Sigmoid colon (tissue), 7 donors: Measurements from ENCODE around the gene CHRM4. TPM values are rescaled to one million over a fixed set of nuclear protein-coding genes. Genes with fewer than 3 reads are reported as not detected.

ENCODE experiments used
- DNase-seq: peaks from one replicate; pipeline ENCODE4 v3.0.0-alpha.2; 2019
- H3K27ac ChIP-seq, 4 donors: fragments of 200-600 bp; sonication (generic); one replicate each; pipeline ENCODE4 v1.5.1; 2016 to 2019; ENCODE audit warnings: mild to moderate bottlenecking in 1 of 4
- H3K27me3 ChIP-seq, 3 donors: fragments of 200-600 bp; sonication (generic); one replicate each; pipeline ENCODE4 v1.5.1; 2019; ENCODE audit warnings: mild to moderate bottlenecking in 1 of 3
- H3K36me3 ChIP-seq, 4 donors: fragments of 200-600 bp; sonication (generic); one replicate each; pipeline ENCODE4 v1.5.1; 2016 to 2019
- H3K4me1 ChIP-seq, 4 donors: fragments of 200-600 bp; sonication (generic); one replicate each; pipeline ENCODE4 v1.5.1; 2017 to 2019
- H3K4me3 ChIP-seq, 4 donors: fragments of 200-600 bp; sonication (generic); one replicate each; pipeline ENCODE4 v1.5.1; 2017 to 2019; ENCODE audit warnings: mild to moderate bottlenecking in 2 of 4, moderate library complexity in 1 of 4
- H3K9me3 ChIP-seq, 4 donors: fragments of 200-600 bp in 3 of 4; sonication (generic) in 3 of 4; one replicate each; pipeline versions ENCODE4 v1.5.1 to v1.6.1; 2013 to 2019
- CTCF ChIP-seq, 4 experiments: fragments of 450-650 bp in 3 of 4; fragments of 200-600 bp in 1 of 4; IDR thresholded peaks; one replicate each; pipeline ENCODE4 v1.5.1; 2016 to 2019; ENCODE audit warnings: antibody characterized with exemption in 4 of 4, mild to moderate bottlenecking in 3 of 4, moderate library complexity in 2 of 4
- EP300 ChIP-seq, 4 donors: sonication (generic); formaldehyde crosslinking; IDR thresholded peaks; one replicate each; pipeline ENCODE4 v1.6.1; 2017; ENCODE audit warnings: antibody characterized with exemption in 4 of 4
- POLR2A ChIP-seq, 2 donors: fragments of 450-650 bp; IDR thresholded peaks; one replicate each; pipeline ENCODE4 v1.6.1; 2016; ENCODE audit warnings: antibody characterized with exemption in 2 of 2, mild to moderate bottlenecking in 2 of 2, moderate library complexity in 2 of 2
- POLR2AphosphoS5 ChIP-seq, 4 donors: sonication (generic); formaldehyde crosslinking; IDR thresholded peaks; one replicate each; pipeline ENCODE4 v1.6.1; 2017; ENCODE audit warnings: antibody characterized with exemption in 4 of 4
- WGBS, 2 donors: extraction: QIAGEN DNeasy Blood & Tissue Kit; methylation state at CpG; one replicate each; pipeline ENCODE4 v1.1.7; 2013; 5-methylcytosine and 5-hydroxymethylcytosine counted together
- intact Hi-C: fragments of 100-400 bp; cut with DNase I; formaldehyde crosslinking; loops from one replicate; pipeline ENCODE4 v1.15.1; 2023
- polyA plus RNA-seq, 3 donors: library from polyadenylated mRNA; stranded (reverse); fragments of 200-250 nt; gene quantifications; one replicate each; pipeline ENCODE4 v1.2.3, GENCODE V29; 2013
- total RNA-seq, 4 donors: library from RNA; depleted of rRNA; stranded (reverse); fragments of >200 nt; gene quantifications; one replicate each; pipeline ENCODE4 v1.1.0, GENCODE V29; 2016
- donor health status: healthy with polysubstance abuse.
- donor health status: Bipolar disorder and iron deficiency.
- donor health status: healthy.

Gene CHRM4
- total and polyA plus RNA-seq, 7 donors: 0.55 to 5.4 (median 2.9) TPM; not detected in 1

DNA sequence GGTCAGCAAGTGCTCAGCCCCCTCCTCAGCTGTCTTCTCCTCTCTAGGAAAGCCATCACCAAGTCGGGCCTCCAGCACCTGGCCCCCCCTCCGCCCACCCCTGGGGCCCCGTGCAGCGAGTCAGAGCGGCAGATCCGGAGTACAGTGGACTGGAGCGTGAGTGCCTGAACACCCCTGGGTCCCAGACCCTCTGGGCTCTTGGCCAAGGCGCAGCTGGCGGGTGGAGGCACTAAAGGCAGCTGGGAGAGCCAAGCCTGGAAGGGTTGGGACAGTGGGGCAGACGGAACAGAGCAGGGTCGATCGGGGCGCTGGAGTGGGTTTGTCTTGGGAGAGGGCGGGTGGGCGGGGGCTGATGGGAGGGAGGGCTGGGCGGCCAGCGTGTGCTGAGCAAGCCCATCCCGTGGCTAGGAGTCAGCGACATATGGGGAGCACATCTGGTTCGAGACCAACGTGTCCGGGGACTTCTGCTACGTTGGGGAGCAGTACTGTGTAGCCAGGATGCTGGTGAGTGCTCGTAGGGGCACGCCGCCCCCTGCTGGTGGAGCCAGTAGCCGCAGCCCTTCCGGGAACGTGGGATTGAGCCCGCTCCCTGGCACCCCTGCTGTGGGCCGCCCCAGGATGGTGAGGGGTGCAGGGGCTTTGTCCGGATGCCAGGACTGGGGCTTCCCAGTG is 24.2 kb downstream of the CHRM4 start:
- H3K4me1 ChIP-seq: peaks cover 0 to 30% (median 25%) of the 10 kb centered on the region in 4 donors
- DNase-seq: peak; percentile 86
- peaks cover 2 to 38% (median 16%) of the 10 kb centered on the region in 4 donors for H3K36me3 ChIP-seq
- H3K9me3 ChIP-seq: no peaks in the 10 kb centered on the region
- TF ChIP-seq POLR2AphosphoS5 (IDR thresholded peaks at IDR 0.05) (peak in 1 of 4 donors; percentile 15), EP300 (IDR thresholded peaks at IDR 0.05) (no peak), CTCF (IDR thresholded peaks at IDR 0.05) (peak; percentile 67 to 92 (median 88)), POLR2A (IDR thresholded peaks at IDR 0.05) (no peak)
- H3K4me3 ChIP-seq: no peak overlapping the region
- H3K27me3 ChIP-seq: no peaks in the 10 kb centered on the region
- WGBS, 2 donors: 35 to 41% methylated on average over 32 of the region's 32 CpGs
- intact Hi-C loops: loop anchor here (1.0 to 5.0 kb wide), 2 partner anchors 20 to 130 kb away; partner anchors contain the start of gene DGKZ
- peak overlapping the region in 1 of 4 donors; percentile 25 for H3K27ac ChIP-seq

DNA sequence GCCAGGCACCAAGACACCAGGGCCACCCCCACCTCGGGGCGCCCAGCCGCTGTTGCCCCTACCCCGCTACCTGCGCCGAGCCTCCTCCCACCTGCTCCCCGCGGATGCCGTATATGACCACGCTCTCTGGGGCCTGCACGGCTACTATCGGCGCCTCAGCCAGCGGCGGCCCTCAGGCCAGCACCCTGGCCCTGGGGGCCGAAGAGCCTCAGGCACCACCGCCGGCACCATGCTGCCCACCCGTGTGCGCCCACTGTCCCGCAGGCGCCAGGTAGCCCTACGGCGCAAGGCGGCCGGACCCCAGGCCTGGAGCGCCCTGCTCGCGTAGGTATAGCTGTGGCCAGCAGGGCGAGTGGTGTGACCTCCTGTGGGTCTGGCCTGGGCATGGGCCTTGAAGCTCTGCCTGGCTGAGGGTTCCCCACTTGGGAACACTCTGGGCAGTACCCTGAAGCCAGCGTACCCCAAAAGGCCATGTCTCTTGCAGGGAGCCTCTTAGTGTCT is 24.9 kb downstream of the CHRM4 start:
- intact Hi-C loops: loop anchor here (1.0 to 5.0 kb wide), 2 partner anchors 19 to 129 kb away; partner anchors contain the start of gene DGKZ
- no peak for TF ChIP-seq POLR2A (IDR thresholded peaks at IDR 0.05)
- TF ChIP-seq CTCF (IDR thresholded peaks at IDR 0.05): no peak
- TF ChIP-seq EP300 (IDR thresholded peaks at IDR 0.05): no peak
- no peak for TF ChIP-seq POLR2AphosphoS5 (IDR thresholded peaks at IDR 0.05)
- 94 to 96% methylated on average over 31 of the region's 31 CpGs for WGBS, 2 donors
- H3K27me3 ChIP-seq: no peaks in the 10 kb centered on the region
- no peak overlapping the region for H3K4me3 ChIP-seq
- H3K27ac ChIP-seq: peak overlapping the region in 1 of 4 donors; percentile 25
- H3K9me3 ChIP-seq: no peaks in the 10 kb centered on the region
- H3K4me1 ChIP-seq: peaks cover 0 to 37% (median 32%) of the 10 kb centered on the region in 4 donors
- peaks cover 2 to 31% (median 11%) of the 10 kb centered on the region in 4 donors for H3K36me3 ChIP-seq
- no peak for DNase-seq

- intact Hi-C loops: loop anchor here (5.0 kb wide), 1 partner anchor 129 kb away; no protein-coding TSS in a partner anchor
- H3K4me3 ChIP-seq: no peak overlapping the region
- no peaks in the 10 kb centered on the region for H3K9me3 ChIP-seq
- peaks cover 0 to 41% (median 37%) of the 10 kb centered on the region in 4 donors for H3K4me1 ChIP-seq
- peaks cover 0 to 27% (median 9%) of the 10 kb centered on the region in 4 donors for H3K36me3 ChIP-seq
- H3K27me3 ChIP-seq: no peaks in the 10 kb centered on the region
- H3K27ac ChIP-seq: no peak overlapping the region
- TF ChIP-seq EP300 (IDR thresholded peaks at IDR 0.05) (no peak), POLR2AphosphoS5 (IDR thresholded peaks at IDR 0.05) (no peak), POLR2A (IDR thresholded peaks at IDR 0.05) (no peak), CTCF (IDR thresholded peaks at IDR 0.05) (no peak)
- 94 to 96% methylated on average over 22 of the region's 22 CpGs for WGBS, 2 donors
- DNase-seq: no peak
Measured at GRCh38 chr11:46366260-46366659, 25.3 kb downstream of the CHRM4 start.

DNA sequence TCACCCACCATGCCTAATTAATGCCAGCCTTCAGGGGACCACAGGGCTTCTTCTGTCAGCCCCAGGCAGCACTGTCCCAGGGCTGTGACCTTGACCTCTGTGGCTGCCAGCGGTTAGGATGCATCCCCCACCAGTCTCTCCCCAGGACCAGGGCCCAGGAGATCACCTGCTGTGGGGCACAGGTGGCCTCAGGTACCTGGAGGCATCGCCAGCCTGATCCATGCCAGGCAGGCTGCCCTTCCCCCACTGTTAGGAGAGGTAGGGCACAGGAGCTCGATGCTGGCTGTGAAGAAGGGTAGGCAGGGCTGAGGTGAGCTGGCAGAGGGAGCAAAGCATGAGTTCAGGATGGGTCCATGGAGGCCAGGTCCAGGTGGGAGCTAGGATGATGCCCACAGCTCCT is 26.8 kb downstream of the CHRM4 start:
- no peaks in the 10 kb centered on the region for H3K27me3 ChIP-seq
- H3K9me3 ChIP-seq: no peaks in the 10 kb centered on the region
- 68 to 88% methylated on average over 3 of the region's 3 CpGs for WGBS, 2 donors
- H3K4me3 ChIP-seq: no peak overlapping the region
- TF ChIP-seq POLR2A (IDR thresholded peaks at IDR 0.05) (no peak), EP300 (IDR thresholded peaks at IDR 0.05) (no peak), POLR2AphosphoS5 (IDR thresholded peaks at IDR 0.05) (no peak), CTCF (IDR thresholded peaks at IDR 0.05) (no peak)
- DNase-seq: no peak
- H3K27ac ChIP-seq: no peak overlapping the region
- peaks cover 0 to 12% (median 4%) of the 10 kb centered on the region in 4 donors for H3K36me3 ChIP-seq
- H3K4me1 ChIP-seq: peaks cover 0 to 47% (median 44%) of the 10 kb centered on the region in 4 donors
- intact Hi-C loops: loop anchor here (5.0 kb wide), 1 partner anchor 127 kb away; no protein-coding TSS in a partner anchor
